SW480 (cell line): ENCODE measurements around the gene PLCD1.
"Not testable (repeated sequence)": the region's sequence is repeated elsewhere in the genome, so short reads cannot be mapped to it uniquely, and the experiment has no call there.

Experiments used
- DNase-seq: peaks from one replicate; pipeline ENCODE4 v3.0.0-alpha.2; 2016; ENCODE audit warnings: low spot score

Gene PLCD1

GRCh38 chr3:38000242-38000916 is 29.1 kb downstream of the PLCD1 start:
- no peak for DNase-seq

GRCh38 chr3:37999836-38000235 is 29.6 kb downstream of the PLCD1 start:
- no peak for DNase-seq

- DNase-seq = no peak
Observed at GRCh38 chr3:37997791-37998370, 31.6 kb downstream of the PLCD1 start.

- no peak for DNase-seq
Observed at GRCh38 chr3:37997342-37997741, 32.1 kb downstream of the PLCD1 start.

- DNase-seq = peak; percentile 84
Observed at GRCh38 chr3:37996785-37997301, 32.6 kb downstream of the PLCD1 start.

GRCh38 chr3:37995652-37996641 is 33.5 kb downstream of the PLCD1 start:
- DNase-seq = no peak

GRCh38 chr3:37994639-37994972 is 34.8 kb downstream of the PLCD1 start:
- DNase-seq = no peak

GRCh38 chr3:37993820-37994638 is 35.4 kb downstream of the PLCD1 start:
- DNase-seq = no peak

- DNase-seq = no peak
Observed at GRCh38 chr3:37993460-37993819, 36.0 kb downstream of the PLCD1 start.

GRCh38 chr3:37993067-37993455 is 36.4 kb downstream of the PLCD1 start:
- no peak for DNase-seq

GRCh38 chr3:37992271-37993066 is 37.0 kb downstream of the PLCD1 start:
- peak; percentile 71 for DNase-seq

GRCh38 chr3:37991823-37992222 is 37.6 kb downstream of the PLCD1 start:
- no peak for DNase-seq

GRCh38 chr3:37991109-37991508 is 38.3 kb downstream of the PLCD1 start:
- DNase-seq = no peak

GRCh38 chr3:37990527-37990926 is 38.9 kb downstream of the PLCD1 start, which contains the start of gene VILL:
VILL (plus strand) TSS chr3:37990786; CDS start chr3:37993673, 2,887 bp downstream.
- peak; percentile 71 for DNase-seq

GRCh38 chr3:37989821-37990480 is 39.5 kb downstream of the PLCD1 start:
- no peak for DNase-seq

- DNase-seq = no peak
Observed at GRCh38 chr3:37988931-37989525, 40.4 kb downstream of the PLCD1 start.

- not testable (repeated sequence) for DNase-seq
Observed at GRCh38 chr3:37988376-37988775, 41.1 kb downstream of the PLCD1 start.

- no peak for DNase-seq
Observed at GRCh38 chr3:37987751-37988179, 41.7 kb downstream of the PLCD1 start.

GRCh38 chr3:37987315-37987697 is 42.1 kb downstream of the PLCD1 start:
- no peak for DNase-seq
